ENCODE measurements around the gene DEUP1.
"Not testable (repeated sequence)": the region's sequence is repeated elsewhere in the genome, so short reads cannot be mapped to it uniquely, and the experiment has no call there.

Gene DEUP1

DNA sequence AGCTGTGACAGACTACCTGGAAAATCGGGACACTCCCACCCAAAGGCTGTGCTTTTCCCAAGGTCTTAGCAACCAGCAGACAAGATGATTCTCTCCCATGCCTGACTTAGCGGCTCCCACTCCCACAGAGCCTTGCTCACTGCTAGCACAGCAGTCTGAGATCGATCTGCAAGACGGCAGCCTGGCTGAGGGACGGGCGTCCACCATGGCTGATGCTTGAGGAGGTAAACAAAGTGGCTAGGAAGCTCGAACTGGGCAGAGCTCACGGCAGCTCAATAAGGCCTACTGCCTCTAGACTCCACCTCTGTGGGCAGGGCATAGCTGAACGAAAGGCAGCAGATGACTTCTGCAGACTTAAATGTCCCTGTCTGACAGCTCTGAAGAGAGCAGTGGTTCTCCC is 127.7 kb downstream of the DEUP1 start (continued):
- TF ChIP-seq TCF4 (CRISPR knock-in tag; IDR thresholded peaks at IDR 0.05; ENCODE audit: borderline replicate concordance) (no peak), ARNTL (CRISPR knock-in tag; IDR thresholded peaks at IDR 0.05; ENCODE audit: borderline replicate concordance, low read depth) (no peak)

DNA sequence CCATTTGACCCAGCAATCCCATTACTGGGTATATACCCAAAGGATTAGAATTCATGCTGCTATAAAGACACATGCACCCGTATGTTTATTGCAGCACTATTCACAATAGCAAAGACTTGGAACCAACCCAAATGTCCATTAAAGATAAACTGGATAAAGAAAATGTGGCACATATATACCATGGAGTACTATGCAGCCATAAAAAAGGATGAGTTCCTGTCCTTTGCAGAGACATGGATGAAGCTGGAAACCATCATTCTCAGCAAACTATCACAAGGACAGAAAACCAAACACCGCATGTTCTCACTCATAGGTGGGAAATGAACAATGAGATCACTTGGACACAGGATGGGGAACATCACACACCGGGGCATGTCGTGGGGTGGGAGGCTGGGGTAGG is 133.1 kb downstream of the DEUP1 start:
- ATAC-seq, result not testable (repeated sequence)

DNA sequence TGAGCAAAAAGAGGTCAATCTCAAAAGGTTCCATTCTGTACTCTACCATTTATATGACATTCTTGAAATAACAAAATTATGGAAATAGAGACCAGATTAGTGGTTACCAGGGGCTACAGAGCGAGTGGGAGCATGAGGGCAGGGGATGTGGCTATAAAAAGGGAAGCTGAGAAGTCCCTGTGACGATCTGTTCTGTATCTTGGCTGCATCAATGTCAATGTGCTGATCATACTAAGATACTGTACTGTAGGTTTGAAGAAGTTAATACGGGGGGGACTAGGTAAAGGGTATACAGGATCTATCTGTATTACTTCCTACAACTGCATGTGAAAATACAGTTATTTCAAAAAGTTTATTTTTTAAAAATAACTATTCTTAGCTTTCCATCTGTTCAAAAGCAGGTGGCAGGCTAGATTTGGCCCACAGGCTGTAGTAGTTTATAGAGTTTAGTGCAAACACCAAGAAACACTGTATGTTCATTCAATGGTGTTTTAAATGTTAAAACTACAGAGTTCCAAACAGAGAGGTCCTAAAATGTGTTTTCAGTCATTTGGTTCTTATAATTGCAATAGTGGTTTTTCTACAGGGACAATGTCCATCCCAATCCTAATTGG is 134.5 kb downstream of the DEUP1 start:
- no peak for TF ChIP-seq ISL1 (CRISPR knock-in tag; IDR thresholded peaks at IDR 0.05)
- TF ChIP-seq GLIS3 (CRISPR knock-in tag; IDR thresholded peaks at IDR 0.05), result no peak
- TF ChIP-seq SNAI2 (CRISPR knock-in tag; IDR thresholded peaks at IDR 0.05), result no peak
- TF ChIP-seq ZNF8 (CRISPR knock-in tag; IDR thresholded peaks at IDR 0.05), result no peak
- TF ChIP-seq ARNTL (CRISPR knock-in tag; IDR thresholded peaks at IDR 0.05; ENCODE audit: borderline replicate concordance, low read depth), result no peak
- TF ChIP-seq, protein P1, sequence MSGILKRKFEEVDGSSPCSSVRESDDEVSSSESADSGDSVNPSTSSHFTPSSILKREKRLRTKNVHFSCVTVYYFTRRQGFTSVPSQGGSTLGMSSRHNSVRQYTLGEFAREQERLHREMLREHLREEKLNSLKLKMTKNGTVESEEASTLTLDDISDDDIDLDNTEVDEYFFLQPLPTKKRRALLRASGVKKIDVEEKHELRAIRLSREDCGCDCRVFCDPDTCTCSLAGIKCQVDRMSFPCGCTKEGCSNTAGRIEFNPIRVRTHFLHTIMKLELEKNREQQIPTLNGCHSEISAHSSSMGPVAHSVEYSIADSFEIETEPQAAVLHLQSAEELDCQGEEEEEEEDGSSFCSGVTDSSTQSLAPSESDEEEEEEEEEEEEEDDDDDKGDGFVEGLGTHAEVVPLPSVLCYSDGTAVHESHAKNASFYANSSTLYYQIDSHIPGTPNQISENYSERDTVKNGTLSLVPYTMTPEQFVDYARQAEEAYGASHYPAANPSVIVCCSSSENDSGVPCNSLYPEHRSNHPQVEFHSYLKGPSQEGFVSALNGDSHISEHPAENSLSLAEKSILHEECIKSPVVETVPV (CRISPR knock-in tag; IDR thresholded peaks at IDR 0.05), result no peak
- no peak for TF ChIP-seq ZNF565 (CRISPR knock-in tag; conservative IDR thresholded peaks at IDR 0.05; ENCODE audit: low read depth)
- no peak for TF ChIP-seq RARB (CRISPR knock-in tag; IDR thresholded peaks at IDR 0.05)
- TF ChIP-seq PPARA (CRISPR knock-in tag; IDR thresholded peaks at IDR 0.05; ENCODE audit: borderline replicate concordance), result no peak
- TF ChIP-seq ZFP30 (CRISPR knock-in tag; IDR thresholded peaks at IDR 0.05), result no peak
- TF ChIP-seq, protein P2, sequence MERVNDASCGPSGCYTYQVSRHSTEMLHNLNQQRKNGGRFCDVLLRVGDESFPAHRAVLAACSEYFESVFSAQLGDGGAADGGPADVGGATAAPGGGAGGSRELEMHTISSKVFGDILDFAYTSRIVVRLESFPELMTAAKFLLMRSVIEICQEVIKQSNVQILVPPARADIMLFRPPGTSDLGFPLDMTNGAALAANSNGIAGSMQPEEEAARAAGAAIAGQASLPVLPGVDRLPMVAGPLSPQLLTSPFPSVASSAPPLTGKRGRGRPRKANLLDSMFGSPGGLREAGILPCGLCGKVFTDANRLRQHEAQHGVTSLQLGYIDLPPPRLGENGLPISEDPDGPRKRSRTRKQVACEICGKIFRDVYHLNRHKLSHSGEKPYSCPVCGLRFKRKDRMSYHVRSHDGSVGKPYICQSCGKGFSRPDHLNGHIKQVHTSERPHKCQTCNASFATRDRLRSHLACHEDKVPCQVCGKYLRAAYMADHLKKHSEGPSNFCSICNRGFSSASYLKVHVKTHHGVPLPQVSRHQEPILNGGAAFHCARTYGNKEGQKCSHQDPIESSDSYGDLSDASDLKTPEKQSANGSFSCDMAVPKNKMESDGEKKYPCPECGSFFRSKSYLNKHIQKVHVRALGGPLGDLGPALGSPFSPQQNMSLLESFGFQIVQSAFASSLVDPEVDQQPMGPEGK (CRISPR knock-in tag; IDR thresholded peaks at IDR 0.05; ENCODE audit: borderline replicate concordance), result no peak
- no peak for TF ChIP-seq ESRRG (CRISPR knock-in tag; IDR thresholded peaks at IDR 0.05)
- TF ChIP-seq TOX (CRISPR knock-in tag; IDR thresholded peaks at IDR 0.05; ENCODE audit: borderline replicate concordance), result no peak
- TF ChIP-seq ZNF70 (CRISPR knock-in tag; IDR thresholded peaks at IDR 0.05), result no peak
- TF ChIP-seq OSR1 (CRISPR knock-in tag; IDR thresholded peaks at IDR 0.05), result no peak

DNA sequence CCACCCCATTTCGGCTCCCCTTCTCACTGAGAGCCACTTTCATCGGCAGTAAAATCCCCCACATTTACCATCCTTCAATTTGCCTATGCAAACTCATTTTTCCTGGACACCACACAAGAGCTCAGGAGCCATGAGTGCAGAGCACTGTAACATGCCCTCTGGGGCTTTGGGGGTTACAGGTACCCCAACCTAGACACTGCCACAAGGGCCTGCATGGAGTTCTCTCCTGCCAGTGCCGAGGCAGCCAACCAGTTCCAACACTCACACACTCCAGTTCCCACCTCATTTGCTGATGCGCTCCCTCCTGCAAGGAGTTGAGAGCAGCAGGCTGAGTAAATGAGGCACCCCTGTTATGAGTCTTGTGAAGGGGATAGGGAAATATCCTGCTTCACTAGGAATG is 136.5 kb downstream of the DEUP1 start:
- TF ChIP-seq RARB (CRISPR knock-in tag; IDR thresholded peaks at IDR 0.05) (no peak), ESRRG (CRISPR knock-in tag; IDR thresholded peaks at IDR 0.05) (no peak), GLIS3 (CRISPR knock-in tag; IDR thresholded peaks at IDR 0.05) (no peak), ZC3H10 (CRISPR knock-in tag; IDR thresholded peaks at IDR 0.05) (no peak), ZFP3 (CRISPR knock-in tag; IDR thresholded peaks at IDR 0.05) (no peak), SNAI2 (CRISPR knock-in tag; IDR thresholded peaks at IDR 0.05) (no peak), ZFP30 (CRISPR knock-in tag; IDR thresholded peaks at IDR 0.05) (no peak), TCF4 (CRISPR knock-in tag; IDR thresholded peaks at IDR 0.05; ENCODE audit: borderline replicate concordance) (no peak), PPARA (CRISPR knock-in tag; IDR thresholded peaks at IDR 0.05; ENCODE audit: borderline replicate concordance) (no peak), ISL1 (CRISPR knock-in tag; IDR thresholded peaks at IDR 0.05) (no peak), CSDC2 (CRISPR knock-in tag; IDR thresholded peaks at IDR 0.05) (no peak), ARNTL (CRISPR knock-in tag; IDR thresholded peaks at IDR 0.05; ENCODE audit: borderline replicate concordance, low read depth) (no peak), OSR1 (CRISPR knock-in tag; IDR thresholded peaks at IDR 0.05) (no peak), BACH2 (CRISPR knock-in tag; IDR thresholded peaks at IDR 0.05; ENCODE audit: borderline replicate concordance) (no peak), ZNF70 (CRISPR knock-in tag; IDR thresholded peaks at IDR 0.05) (no peak)
- TF ChIP-seq, protein P3, sequence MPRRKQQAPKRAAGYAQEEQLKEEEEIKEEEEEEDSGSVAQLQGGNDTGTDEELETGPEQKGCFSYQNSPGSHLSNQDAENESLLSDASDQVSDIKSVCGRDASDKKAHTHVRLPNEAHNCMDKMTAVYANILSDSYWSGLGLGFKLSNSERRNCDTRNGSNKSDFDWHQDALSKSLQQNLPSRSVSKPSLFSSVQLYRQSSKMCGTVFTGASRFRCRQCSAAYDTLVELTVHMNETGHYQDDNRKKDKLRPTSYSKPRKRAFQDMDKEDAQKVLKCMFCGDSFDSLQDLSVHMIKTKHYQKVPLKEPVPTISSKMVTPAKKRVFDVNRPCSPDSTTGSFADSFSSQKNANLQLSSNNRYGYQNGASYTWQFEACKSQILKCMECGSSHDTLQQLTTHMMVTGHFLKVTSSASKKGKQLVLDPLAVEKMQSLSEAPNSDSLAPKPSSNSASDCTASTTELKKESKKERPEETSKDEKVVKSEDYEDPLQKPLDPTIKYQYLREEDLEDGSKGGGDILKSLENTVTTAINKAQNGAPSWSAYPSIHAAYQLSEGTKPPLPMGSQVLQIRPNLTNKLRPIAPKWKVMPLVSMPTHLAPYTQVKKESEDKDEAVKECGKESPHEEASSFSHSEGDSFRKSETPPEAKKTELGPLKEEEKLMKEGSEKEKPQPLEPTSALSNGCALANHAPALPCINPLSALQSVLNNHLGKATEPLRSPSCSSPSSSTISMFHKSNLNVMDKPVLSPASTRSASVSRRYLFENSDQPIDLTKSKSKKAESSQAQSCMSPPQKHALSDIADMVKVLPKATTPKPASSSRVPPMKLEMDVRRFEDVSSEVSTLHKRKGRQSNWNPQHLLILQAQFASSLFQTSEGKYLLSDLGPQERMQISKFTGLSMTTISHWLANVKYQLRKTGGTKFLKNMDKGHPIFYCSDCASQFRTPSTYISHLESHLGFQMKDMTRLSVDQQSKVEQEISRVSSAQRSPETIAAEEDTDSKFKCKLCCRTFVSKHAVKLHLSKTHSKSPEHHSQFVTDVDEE (CRISPR knock-in tag; IDR thresholded peaks at IDR 0.05), result no peak
- TF ChIP-seq, protein P4, sequence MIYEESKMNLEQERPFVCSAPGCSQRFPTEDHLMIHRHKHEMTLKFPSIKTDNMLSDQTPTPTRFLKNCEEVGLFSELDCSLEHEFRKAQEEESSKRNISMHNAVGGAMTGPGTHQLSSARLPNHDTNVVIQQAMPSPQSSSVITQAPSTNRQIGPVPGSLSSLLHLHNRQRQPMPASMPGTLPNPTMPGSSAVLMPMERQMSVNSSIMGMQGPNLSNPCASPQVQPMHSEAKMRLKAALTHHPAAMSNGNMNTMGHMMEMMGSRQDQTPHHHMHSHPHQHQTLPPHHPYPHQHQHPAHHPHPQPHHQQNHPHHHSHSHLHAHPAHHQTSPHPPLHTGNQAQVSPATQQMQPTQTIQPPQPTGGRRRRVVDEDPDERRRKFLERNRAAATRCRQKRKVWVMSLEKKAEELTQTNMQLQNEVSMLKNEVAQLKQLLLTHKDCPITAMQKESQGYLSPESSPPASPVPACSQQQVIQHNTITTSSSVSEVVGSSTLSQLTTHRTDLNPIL (CRISPR knock-in tag; IDR thresholded peaks at IDR 0.05; ENCODE audit: low read depth), result no peak
- TF ChIP-seq, protein P2 (CRISPR knock-in tag; IDR thresholded peaks at IDR 0.05; ENCODE audit: borderline replicate concordance), result no peak
- TF ChIP-seq, protein P1 (CRISPR knock-in tag; IDR thresholded peaks at IDR 0.05), result no peak
- ATAC-seq, result no peak

More for the DNA sequence above, 134.5 kb downstream of the DEUP1 start:
- no peak for ATAC-seq
